Measurements from ENCODE around the gene ELOVL6.

The ELOVL6 gene

GRCh38 chr4:110005461-110006056, 192.9 kb downstream of the ELOVL6 start:
- Histone ChIP-seq H3K4me1 (ENCODE audit: low read depth, poor library complexity, severe bottlenecking) (peaks cover 13% of the 10 kb centered on the region), H3K4me3 (IDR thresholded peaks at IDR 0.05; ENCODE audit: insufficient read depth, low read depth, low read length) (no peak overlapping the region), H3K9ac (no peak overlapping the region), H3K27ac (no peak overlapping the region), H2AFZ (ENCODE audit: low read depth) (no peak overlapping the region), H3K36me3 (ENCODE audit: insufficient read depth) (no peaks in the 10 kb centered on the region), H3K4me2 (peak overlapping the region; percentile 8), H3K79me2 (ENCODE audit: insufficient read depth, low read depth) (no peaks in the 10 kb centered on the region), H3K27me3 (ENCODE audit: insufficient read depth, low read depth) (no peaks in the 10 kb centered on the region), H4K20me1 (ENCODE audit: insufficient read depth) (no peaks in the 10 kb centered on the region)
- TF ChIP-seq CTCF (conservative IDR thresholded peaks at IDR 0.05; ENCODE audit: low read depth, low read length): peak; percentile 92

DNA sequence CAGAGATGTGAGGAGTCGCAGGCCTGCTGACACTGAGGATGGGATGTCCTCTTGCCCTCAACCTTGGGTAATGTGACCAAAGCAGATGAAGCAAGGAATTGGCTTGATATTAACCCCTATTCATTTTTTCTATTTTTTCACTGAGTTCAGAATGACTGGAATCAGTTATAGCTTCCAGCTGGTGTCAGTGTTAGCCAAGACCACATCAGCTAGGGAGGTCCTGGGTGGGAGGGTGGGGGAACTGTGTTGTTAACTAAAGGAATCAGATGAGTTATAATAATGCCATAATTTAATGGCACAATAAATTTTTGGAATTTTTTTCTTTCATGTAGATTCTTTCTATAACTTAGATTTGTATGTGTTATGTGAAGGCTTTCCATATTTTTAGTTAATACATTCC, 193.9 kb downstream of the ELOVL6 start:
- Histone ChIP-seq H3K27ac (no peak overlapping the region), H3K4me2 (no peak overlapping the region), H3K4me1 (ENCODE audit: low read depth, poor library complexity, severe bottlenecking) (peaks cover 13% of the 10 kb centered on the region), H3K4me3 (IDR thresholded peaks at IDR 0.05; ENCODE audit: insufficient read depth, low read depth, low read length) (no peak overlapping the region), H3K27me3 (ENCODE audit: insufficient read depth, low read depth) (no peaks in the 10 kb centered on the region), H2AFZ (ENCODE audit: low read depth) (no peak overlapping the region), H4K20me1 (ENCODE audit: insufficient read depth) (no peaks in the 10 kb centered on the region), H3K9ac (no peak overlapping the region), H3K79me2 (ENCODE audit: insufficient read depth, low read depth) (no peaks in the 10 kb centered on the region), H3K36me3 (ENCODE audit: insufficient read depth) (no peaks in the 10 kb centered on the region)
- no peak for TF ChIP-seq CTCF (conservative IDR thresholded peaks at IDR 0.05; ENCODE audit: low read depth, low read length)

GRCh38 chr4:110003401-110004187, 194.8 kb downstream of the ELOVL6 start:
- H3K4me3 ChIP-seq (IDR thresholded peaks at IDR 0.05; ENCODE audit: insufficient read depth, low read depth, low read length): no peak overlapping the region
- no peaks in the 10 kb centered on the region for H3K36me3 ChIP-seq (ENCODE audit: insufficient read depth)
- no peak overlapping the region for H2AFZ ChIP-seq (ENCODE audit: low read depth)
- no peak overlapping the region for H3K27ac ChIP-seq
- H3K4me1 ChIP-seq (ENCODE audit: low read depth, poor library complexity, severe bottlenecking): peaks cover 20% of the 10 kb centered on the region
- no peak overlapping the region for H3K9ac ChIP-seq
- H3K4me2 ChIP-seq: no peak overlapping the region
- H4K20me1 ChIP-seq (ENCODE audit: insufficient read depth): no peaks in the 10 kb centered on the region
- H3K79me2 ChIP-seq (ENCODE audit: insufficient read depth, low read depth): no peaks in the 10 kb centered on the region
- H3K27me3 ChIP-seq (ENCODE audit: insufficient read depth, low read depth): no peaks in the 10 kb centered on the region
- TF ChIP-seq CTCF (conservative IDR thresholded peaks at IDR 0.05; ENCODE audit: low read depth, low read length): no peak

GRCh38 chr4:110002326-110002725, 196.1 kb downstream of the ELOVL6 start:
- Histone ChIP-seq H3K27ac (no peak overlapping the region), H3K4me3 (IDR thresholded peaks at IDR 0.05; ENCODE audit: insufficient read depth, low read depth, low read length) (no peak overlapping the region), H4K20me1 (ENCODE audit: insufficient read depth) (no peaks in the 10 kb centered on the region), H3K79me2 (ENCODE audit: insufficient read depth, low read depth) (no peaks in the 10 kb centered on the region), H2AFZ (ENCODE audit: low read depth) (no peak overlapping the region), H3K27me3 (ENCODE audit: insufficient read depth, low read depth) (no peaks in the 10 kb centered on the region), H3K4me2 (no peak overlapping the region), H3K4me1 (ENCODE audit: low read depth, poor library complexity, severe bottlenecking) (peaks cover 20% of the 10 kb centered on the region), H3K36me3 (ENCODE audit: insufficient read depth) (no peaks in the 10 kb centered on the region), H3K9ac (no peak overlapping the region)
- no peak for TF ChIP-seq CTCF (conservative IDR thresholded peaks at IDR 0.05; ENCODE audit: low read depth, low read length)

All from KMS-11 (cell line).